Measurements from ENCODE around the gene RAP1GAP2. TPM values are rescaled to one million over a fixed set of nuclear protein-coding genes. Genes with fewer than 3 reads are reported as not detected.

Gene RAP1GAP2
- total RNA-seq, 2 experiments from 2014 or later = 11.3 to 28.2 TPM

- no peak overlapping the region for H3K4me2 ChIP-seq (ENCODE audit: low read length)
- no peaks in the 10 kb centered on the region for H3K36me3 ChIP-seq (ENCODE audit: insufficient read depth, low read length)
- BruUV-seq (replicated peaks) = no TSS peak
- H3K79me2 ChIP-seq (ENCODE audit: insufficient read depth, low read depth, low read length) = peaks cover 10% of the 10 kb centered on the region
- no peak for TF ChIP-seq EZH2phosphoT487 (IDR thresholded peaks at IDR 0.05; ENCODE audit: borderline replicate concordance, low read depth, low read length)
- TF ChIP-seq CTCF (conservative IDR thresholded peaks at IDR 0.05; ENCODE audit: low read length) = no peak
- DNase-seq (ENCODE audit: low spot score) = no peak
- no peak overlapping the region for H3K4me3 ChIP-seq (ENCODE audit: low read depth, low read length, poor library complexity, severe bottlenecking)
- no peaks in the 10 kb centered on the region for H3K9me3 ChIP-seq (ENCODE audit: low read length)
- no peaks in the 10 kb centered on the region for H4K20me1 ChIP-seq (ENCODE audit: insufficient read depth, low read length)
- no peak overlapping the region for H3K27ac ChIP-seq (ENCODE audit: low read depth, low read length, poor library complexity, severe bottlenecking)
- intact Hi-C loops (cut with micrococcal nuclease; ENCODE audit: unreplicated experiment) = no loop called here
- ChIA-PET POLR2A (no interaction called here), CTCF (ENCODE audit: unreplicated experiment) (no interaction called here)
- H2AFZ ChIP-seq (ENCODE audit: low read length) = no peak overlapping the region
- peaks cover 7% of the 10 kb centered on the region for H3K4me1 ChIP-seq (ENCODE audit: insufficient read depth, low read length, poor library complexity, severe bottlenecking)
- H3K9me2 ChIP-seq (ENCODE audit: insufficient read depth, low read length) = no peaks in the 10 kb centered on the region
These were observed 64.6 kb downstream of the RAP1GAP2 start for GRCh38 chr17:2860883-2861282.

GRCh38 chr17:2862197-2862596, 66.0 kb downstream of the RAP1GAP2 start:
- H3K9me2 ChIP-seq (ENCODE audit: insufficient read depth, low read length) = no peaks in the 10 kb centered on the region
- no peak overlapping the region for H2AFZ ChIP-seq (ENCODE audit: low read length)
- CTCF ChIA-PET (ENCODE audit: unreplicated experiment) = no interaction called here
- intact Hi-C loops (cut with micrococcal nuclease; ENCODE audit: unreplicated experiment) = no loop called here
- DNase-seq (ENCODE audit: low spot score) = no peak
- no peaks in the 10 kb centered on the region for H3K36me3 ChIP-seq (ENCODE audit: insufficient read depth, low read length)
- no peak overlapping the region for H3K4me3 ChIP-seq (ENCODE audit: low read depth, low read length, poor library complexity, severe bottlenecking)
- no peak overlapping the region for H3K4me2 ChIP-seq (ENCODE audit: low read length)
- BruUV-seq (replicated peaks) = no TSS peak
- no peaks in the 10 kb centered on the region for H3K4me1 ChIP-seq (ENCODE audit: insufficient read depth, low read length, poor library complexity, severe bottlenecking)
- no peaks in the 10 kb centered on the region for H4K20me1 ChIP-seq (ENCODE audit: insufficient read depth, low read length)
- H3K9me3 ChIP-seq (ENCODE audit: low read length) = no peaks in the 10 kb centered on the region
- no peak for TF ChIP-seq EZH2phosphoT487 (IDR thresholded peaks at IDR 0.05; ENCODE audit: borderline replicate concordance, low read depth, low read length)
- TF ChIP-seq CTCF (conservative IDR thresholded peaks at IDR 0.05; ENCODE audit: low read length) = no peak
- POLR2A ChIA-PET = interaction anchor here (0.7 kb wide), 1 partner anchor 514 kb away, joined by 3 read pairs; no protein-coding TSS in a partner anchor
- H3K79me2 ChIP-seq (ENCODE audit: insufficient read depth, low read depth, low read length) = peaks cover 6% of the 10 kb centered on the region; the same call in 1 of the 2 replicates
- H3K27ac ChIP-seq (ENCODE audit: low read depth, low read length, poor library complexity, severe bottlenecking) = no peak overlapping the region

GRCh38 chr17:2863204-2863603, 67.0 kb downstream of the RAP1GAP2 start:
- ChIA-PET CTCF (ENCODE audit: unreplicated experiment) (no interaction called here), POLR2A (interaction anchor here (0.9 kb wide), 1 partner anchor 53 kb away, joined by 3 read pairs; no protein-coding TSS in a partner anchor)
- Histone ChIP-seq H3K4me2 (ENCODE audit: low read length) (no peak overlapping the region), H3K4me1 (ENCODE audit: insufficient read depth, low read length, poor library complexity, severe bottlenecking) (no peaks in the 10 kb centered on the region), H3K27ac (ENCODE audit: low read depth, low read length, poor library complexity, severe bottlenecking) (no peak overlapping the region), H3K4me3 (ENCODE audit: low read depth, low read length, poor library complexity, severe bottlenecking) (no peak overlapping the region), H4K20me1 (ENCODE audit: insufficient read depth, low read length) (no peaks in the 10 kb centered on the region), H2AFZ (ENCODE audit: low read length) (no peak overlapping the region), H3K9me2 (ENCODE audit: insufficient read depth, low read length) (no peaks in the 10 kb centered on the region), H3K9me3 (ENCODE audit: low read length) (no peaks in the 10 kb centered on the region), H3K79me2 (ENCODE audit: insufficient read depth, low read depth, low read length) (peaks cover 6% of the 10 kb centered on the region; the same call in 1 of the 2 replicates), H3K36me3 (ENCODE audit: insufficient read depth, low read length) (no peaks in the 10 kb centered on the region)
- BruUV-seq (replicated peaks) = no TSS peak
- TF ChIP-seq CTCF (conservative IDR thresholded peaks at IDR 0.05; ENCODE audit: low read length) (no peak), EZH2phosphoT487 (IDR thresholded peaks at IDR 0.05; ENCODE audit: borderline replicate concordance, low read depth, low read length) (no peak)
- DNase-seq (ENCODE audit: low spot score) = no peak
- intact Hi-C loops (cut with micrococcal nuclease; ENCODE audit: unreplicated experiment) = no loop called here
